ENCODE measurements around the gene HLCS.

DNA sequence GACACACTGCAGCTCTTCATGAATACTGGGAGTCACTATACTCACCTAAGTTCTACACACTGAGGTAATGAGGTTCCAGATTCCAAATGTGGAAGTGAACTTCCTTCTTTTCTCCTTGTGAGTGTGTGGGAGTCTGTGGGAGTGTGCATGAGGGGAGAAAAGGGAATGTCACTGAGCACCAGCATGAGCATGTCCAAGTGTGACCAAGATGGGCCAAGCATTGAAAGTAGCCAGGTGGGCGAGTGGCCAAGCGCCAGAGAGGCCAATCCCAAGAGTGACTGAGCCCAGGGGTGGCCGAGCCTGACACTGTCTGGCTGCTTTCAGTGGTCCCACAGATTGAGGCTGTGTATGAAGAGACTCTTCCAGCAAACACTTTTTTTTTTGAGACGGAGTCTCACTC is 132.3 kb downstream of the HLCS start:
- TF ChIP-seq, protein P1, sequence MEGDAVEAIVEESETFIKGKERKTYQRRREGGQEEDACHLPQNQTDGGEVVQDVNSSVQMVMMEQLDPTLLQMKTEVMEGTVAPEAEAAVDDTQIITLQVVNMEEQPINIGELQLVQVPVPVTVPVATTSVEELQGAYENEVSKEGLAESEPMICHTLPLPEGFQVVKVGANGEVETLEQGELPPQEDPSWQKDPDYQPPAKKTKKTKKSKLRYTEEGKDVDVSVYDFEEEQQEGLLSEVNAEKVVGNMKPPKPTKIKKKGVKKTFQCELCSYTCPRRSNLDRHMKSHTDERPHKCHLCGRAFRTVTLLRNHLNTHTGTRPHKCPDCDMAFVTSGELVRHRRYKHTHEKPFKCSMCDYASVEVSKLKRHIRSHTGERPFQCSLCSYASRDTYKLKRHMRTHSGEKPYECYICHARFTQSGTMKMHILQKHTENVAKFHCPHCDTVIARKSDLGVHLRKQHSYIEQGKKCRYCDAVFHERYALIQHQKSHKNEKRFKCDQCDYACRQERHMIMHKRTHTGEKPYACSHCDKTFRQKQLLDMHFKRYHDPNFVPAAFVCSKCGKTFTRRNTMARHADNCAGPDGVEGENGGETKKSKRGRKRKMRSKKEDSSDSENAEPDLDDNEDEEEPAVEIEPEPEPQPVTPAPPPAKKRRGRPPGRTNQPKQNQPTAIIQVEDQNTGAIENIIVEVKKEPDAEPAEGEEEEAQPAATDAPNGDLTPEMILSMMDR (optimal IDR thresholded peaks at IDR 0.05 in 1 of 3, IDR thresholded peaks at IDR 0.05 in 1 of 3, conservative IDR thresholded peaks at IDR 0.05 in 1 of 3; ENCODE audit: extremely low read depth in 1 of 3, insufficient read depth in 2 of 3, low read length in 3 of 3): no peak
- no peak for TF ChIP-seq EZH2 (IDR thresholded peaks at IDR 0.05; ENCODE audit: low read length)
